Astrocyte of the cerebellum (primary cell): ENCODE data around the gene CAMTA1.

Experiments used
- DNase-seq: peaks from one replicate; pipeline ENCODE4 v3.0.0-alpha.2; 2011; ENCODE audit warnings: low read depth
- H3K4me3 ChIP-seq: 2 replicates; pipeline ENCODE4 v1.5.1; 2011; ENCODE audit warnings: mild to moderate bottlenecking, low read depth, low read length, moderate library complexity
- in situ Hi-C: cut with HindIII; loops from 2 replicates; pipeline ENCODE4 v1.10.0; 2017; ENCODE audit warnings: low sequenced_read_pairs
- TF ChIP-seq, protein P1 (sequence below): IDR thresholded peaks from 2 replicates; pipeline ENCODE4 v1.5.1; 2012; ENCODE audit warnings: low read length, low read depth, moderate library complexity, mild to moderate bottlenecking; ENCODE audit errors: missing control alignments

CAMTA1 gene

GRCh38 chr1:7473223-7474142 lies 688.2 kb downstream of the CAMTA1 start:
- DNase-seq = no peak
- no peak overlapping the region for H3K4me3 ChIP-seq
- in situ Hi-C loops = no loop called here
- TF ChIP-seq, protein P1, sequence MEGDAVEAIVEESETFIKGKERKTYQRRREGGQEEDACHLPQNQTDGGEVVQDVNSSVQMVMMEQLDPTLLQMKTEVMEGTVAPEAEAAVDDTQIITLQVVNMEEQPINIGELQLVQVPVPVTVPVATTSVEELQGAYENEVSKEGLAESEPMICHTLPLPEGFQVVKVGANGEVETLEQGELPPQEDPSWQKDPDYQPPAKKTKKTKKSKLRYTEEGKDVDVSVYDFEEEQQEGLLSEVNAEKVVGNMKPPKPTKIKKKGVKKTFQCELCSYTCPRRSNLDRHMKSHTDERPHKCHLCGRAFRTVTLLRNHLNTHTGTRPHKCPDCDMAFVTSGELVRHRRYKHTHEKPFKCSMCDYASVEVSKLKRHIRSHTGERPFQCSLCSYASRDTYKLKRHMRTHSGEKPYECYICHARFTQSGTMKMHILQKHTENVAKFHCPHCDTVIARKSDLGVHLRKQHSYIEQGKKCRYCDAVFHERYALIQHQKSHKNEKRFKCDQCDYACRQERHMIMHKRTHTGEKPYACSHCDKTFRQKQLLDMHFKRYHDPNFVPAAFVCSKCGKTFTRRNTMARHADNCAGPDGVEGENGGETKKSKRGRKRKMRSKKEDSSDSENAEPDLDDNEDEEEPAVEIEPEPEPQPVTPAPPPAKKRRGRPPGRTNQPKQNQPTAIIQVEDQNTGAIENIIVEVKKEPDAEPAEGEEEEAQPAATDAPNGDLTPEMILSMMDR = no peak

- no peak overlapping the region for H3K4me3 ChIP-seq
- no peak for DNase-seq
- in situ Hi-C loops = no loop called here
- TF ChIP-seq, protein P1 = no peak
Observed at GRCh38 chr1:7474143-7474490, 688.9 kb downstream of the CAMTA1 start.

DNA sequence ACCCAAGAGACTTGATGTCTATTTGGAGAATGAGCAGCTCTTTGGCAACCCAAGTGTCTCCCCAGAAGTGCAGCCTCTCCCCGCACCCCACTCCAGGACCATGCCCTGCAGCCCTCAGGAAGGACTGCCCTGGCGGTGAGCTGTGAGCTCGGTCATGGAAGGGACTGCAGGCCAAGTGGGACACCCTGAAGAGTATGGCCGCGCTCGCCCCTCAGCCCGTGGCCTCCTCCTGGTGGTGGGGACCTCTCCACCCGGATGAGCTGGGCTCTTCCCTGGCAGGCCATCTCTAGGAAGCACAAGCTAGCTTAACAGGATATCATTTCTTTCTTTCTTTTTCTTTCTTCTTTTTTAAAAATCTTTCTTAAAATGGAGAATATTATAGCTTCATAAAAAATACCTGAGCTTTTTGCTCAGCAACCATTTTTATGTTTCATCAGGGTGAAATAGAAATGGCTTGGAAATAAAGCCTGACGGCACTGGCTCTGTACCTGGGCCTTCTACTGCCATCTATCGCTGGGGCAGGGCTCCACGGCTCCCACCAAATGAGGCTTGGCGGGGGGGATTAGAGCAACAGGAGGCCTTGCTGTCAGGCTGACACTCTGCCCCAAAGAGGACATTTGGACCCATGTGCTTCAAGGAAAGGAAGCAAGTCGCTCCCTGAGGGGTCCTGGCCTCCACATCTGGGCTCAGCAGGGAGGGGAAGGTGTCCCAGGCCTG lies 689.7 kb downstream of the CAMTA1 start:
- TF ChIP-seq, protein P1 = peak; percentile 9
- H3K4me3 ChIP-seq = no peak overlapping the region
- in situ Hi-C loops = no loop called here
- DNase-seq = no peak

- in situ Hi-C loops = no loop called here
- TF ChIP-seq, protein P1 = no peak
- DNase-seq = no peak
- H3K4me3 ChIP-seq = no peak overlapping the region
Observed at GRCh38 chr1:7475691-7476090, 690.4 kb downstream of the CAMTA1 start.

GRCh38 chr1:7476402-7476801 lies 691.1 kb downstream of the CAMTA1 start:
- in situ Hi-C loops = no loop called here
- H3K4me3 ChIP-seq = no peak overlapping the region
- TF ChIP-seq, protein P1 = no peak
- DNase-seq = no peak

DNA sequence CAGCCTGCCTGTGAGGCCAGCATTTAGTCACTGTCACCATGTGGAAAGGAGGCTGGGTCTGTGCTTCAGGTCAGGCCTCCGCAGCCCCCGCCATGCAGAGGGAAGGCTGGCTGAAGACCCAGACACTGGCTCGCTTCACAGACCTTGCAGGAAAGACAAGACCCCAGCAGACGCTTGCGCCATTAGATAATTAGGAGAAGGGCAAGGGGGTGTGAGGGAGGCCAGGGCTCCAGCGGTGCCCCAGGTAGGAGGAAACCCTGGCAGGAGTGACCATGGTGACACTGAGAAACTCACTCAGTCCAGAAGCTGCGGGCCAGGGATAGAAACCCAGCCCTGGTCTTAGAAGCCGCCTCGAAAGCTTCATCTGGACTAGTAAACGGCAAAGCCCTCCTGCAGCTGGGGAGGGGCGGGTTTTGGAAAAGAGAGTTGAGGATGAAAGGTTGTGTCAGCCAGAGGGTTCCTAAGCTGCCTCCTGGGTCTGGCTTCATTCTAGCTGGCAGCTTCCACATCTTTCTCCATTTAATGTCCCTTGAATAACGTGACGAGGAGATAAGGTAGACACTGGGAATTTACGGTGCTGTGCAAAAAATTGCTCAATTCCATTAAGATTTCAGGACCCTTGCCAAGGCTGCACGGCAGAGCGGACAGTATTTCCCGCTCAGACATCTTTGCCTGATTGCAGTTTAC lies 691.8 kb downstream of the CAMTA1 start:
- H3K4me3 ChIP-seq = no peak overlapping the region
- no peak for DNase-seq
- TF ChIP-seq, protein P1 = no peak
- in situ Hi-C loops = no loop called here
